GM23338 (cell line): ENCODE data around the gene NTN1. TPM values are rescaled to one million over a fixed set of nuclear protein-coding genes. Genes with fewer than 3 reads are reported as not detected.

Source experiments
- ATAC-seq: fragments of 200-7000 bp; cut with Tn5 transposase; 3 replicates; pipeline ENCODE4 v1.9.1; 2020
- DNase-seq: peaks from one replicate; pipeline ENCODE4 v3.0.0-alpha.2; 2015; ENCODE audit warnings: low spot score
- H2AFZ ChIP-seq: fragments of 200-600 bp; sonication (generic); 2 replicates; pipeline ENCODE4 v1.8.0; 2016; ENCODE audit warnings: antibody characterized with exemption, mild to moderate bottlenecking, moderate library complexity
- H3F3A ChIP-seq: fragments of 200-600 bp; sonication (generic); replicated peaks from 2 replicates; pipeline ENCODE4 v1.8.0; 2017; ENCODE audit warnings: antibody characterized with exemption, mixed run types, low read depth
- H3K27ac ChIP-seq: fragments of 200-600 bp; sonication (generic); 2 replicates; pipeline ENCODE4 v1.6.1; 2016; ENCODE audit warnings: low read depth
- H3K27me3 ChIP-seq: fragments of 200-600 bp; sonication (generic); 2 replicates; pipeline ENCODE4 v1.8.0; 2016; ENCODE audit warnings: mild to moderate bottlenecking, mixed run types, moderate library complexity; ENCODE audit not compliant: insufficient read depth
- H3K36me3 ChIP-seq: fragments of 200-600 bp; sonication (generic); 2 replicates; pipeline ENCODE4 v1.8.0; 2016; ENCODE audit warnings: mild to moderate bottlenecking; ENCODE audit not compliant: insufficient read depth
- H3K4me1 ChIP-seq: fragments of 200-600 bp; sonication (generic); 2 replicates; pipeline ENCODE4 v1.8.0; 2016; ENCODE audit warnings: mild to moderate bottlenecking, moderate library complexity; ENCODE audit not compliant: insufficient read depth
- H3K4me2 ChIP-seq: fragments of 200-600 bp; sonication (generic); 2 replicates; pipeline ENCODE4 v1.7.1; 2017; ENCODE audit warnings: mixed run types
- H3K4me3 ChIP-seq: fragments of 200-600 bp; sonication (generic); 2 replicates; pipeline ENCODE4 v1.6.1; 2016; ENCODE audit warnings: mixed run types
- H3K79me2 ChIP-seq: fragments of 200-600 bp; sonication (generic); replicated peaks from 2 replicates; pipeline ENCODE4 v1.8.0; 2017; ENCODE audit warnings: mild to moderate bottlenecking; ENCODE audit not compliant: insufficient read depth
- H3K9me2 ChIP-seq: fragments of 200-600 bp; sonication (generic); 2 replicates; pipeline ENCODE4 v1.8.0; 2017; ENCODE audit not compliant: insufficient read depth
- H4K20me1 ChIP-seq: fragments of 200-600 bp; sonication (generic); replicated peaks from 2 replicates; pipeline ENCODE4 v1.8.0; 2017; ENCODE audit warnings: mild to moderate bottlenecking; ENCODE audit not compliant: insufficient read depth
- H3K27ac Mint-ChIP-seq: 2 replicates; pipeline ENCODE4 v1.8.0; 2020; ENCODE audit warnings: inconsistent platforms, mild to moderate bottlenecking, moderate library complexity, mixed read lengths
- H3K27me3 Mint-ChIP-seq: 3 replicates; pipeline ENCODE4 v1.8.0; 2022; ENCODE audit warnings: low read depth, mild to moderate bottlenecking, moderate library complexity, mixed read lengths, inconsistent platforms; ENCODE audit not compliant: insufficient read depth, poor library complexity
- H3K36me3 Mint-ChIP-seq: 3 replicates; pipeline ENCODE4 v1.8.0; 2021; ENCODE audit warnings: low read depth, mild to moderate bottlenecking, inconsistent platforms, moderate library complexity, mixed read lengths
- H3K4me1 Mint-ChIP-seq: 3 replicates; pipeline ENCODE4 v1.8.0; 2020; ENCODE audit warnings: mild to moderate bottlenecking, inconsistent platforms, mixed read lengths
- H3K4me3 Mint-ChIP-seq: 3 replicates; pipeline ENCODE4 v1.8.0; 2021; ENCODE audit warnings: moderate library complexity, mild to moderate bottlenecking, inconsistent platforms, mixed read lengths
- H3K9me3 Mint-ChIP-seq: 3 replicates; pipeline ENCODE4 v1.8.0; 2020; ENCODE audit warnings: moderate library complexity, mild to moderate bottlenecking, inconsistent platforms, mixed read lengths
- CREB1 ChIP-seq: fragments of 250-450 bp; sonication (Bioruptor Pico); IDR thresholded peaks from 2 replicates; pipeline ENCODE4 v1.5.0; 2020; ENCODE audit warnings: low read depth, mild to moderate bottlenecking, moderate library complexity
- CTCF ChIP-seq, 2 experiments: fragments of 200-600 bp in 1 of 2; sonication (generic) in 1 of 2; conservative IDR thresholded peaks; 2 replicates each; pipeline versions ENCODE4 v1.5.1 to v1.6.1; 2016 to 2017; ENCODE audit warnings: antibody characterized with exemption in 2 of 2, low read depth in 2 of 2, mild to moderate bottlenecking in 2 of 2, moderate library complexity in 1 of 2
- EZH2 ChIP-seq: fragments of 200-600 bp; sonication (generic); IDR thresholded peaks from one replicate; pipeline ENCODE4 v1.8.0; 2017; ENCODE audit warnings: antibody characterized with exemption, mild to moderate bottlenecking, low read depth; ENCODE audit not compliant: unreplicated experiment
- NANOG ChIP-seq: IDR thresholded peaks from 2 replicates; pipeline ENCODE4 v1.6.1; 2016; ENCODE audit warnings: antibody characterized with exemption, borderline replicate concordance
- POLR2AphosphoS5 ChIP-seq: IDR thresholded peaks from 2 replicates; pipeline ENCODE4 v1.6.1; 2016; ENCODE audit warnings: antibody characterized with exemption, low read depth
- REST ChIP-seq: IDR thresholded peaks from one replicate; pipeline ENCODE4 v1.6.1; 2018; ENCODE audit warnings: antibody characterized with exemption; ENCODE audit not compliant: unreplicated experiment
- polyA plus RNA-seq: library from polyadenylated mRNA; unstranded; fragments of >200 nt; fragmentation: Nextera tagmentation; extraction: Ambion mirVana; gene quantifications from 2 replicates; pipeline ENCODE4 v1.2.1, GENCODE V29; 2016
- total RNA-seq: library from RNA; depleted of rRNA; stranded (reverse); fragments of >200 nt; shearing (Covaris generic); gene quantifications from 2 replicates; pipeline ENCODE4 v1.2.3, GENCODE V29; 2014

The NTN1 gene
- total and polyA plus RNA-seq, 2 experiments from 2014 or later, result 0.57 to 2.6 TPM

GRCh38 chr17:9002227-9002605 is 19.1 kb upstream of the NTN1 start:
- peak overlapping the region; percentile 86; the same call in 1 of the 2 replicates for H2AFZ ChIP-seq
- H3K36me3 ChIP-seq, result no peaks in the 10 kb centered on the region; the same call in 1 of the 2 replicates
- ATAC-seq (peak; percentile 15), DNase-seq (peak; percentile 65)
- no peaks in the 10 kb centered on the region for H3K9me2 ChIP-seq
- Mint-ChIP-seq H3K27me3 (peaks cover 66% of the 10 kb centered on the region), H3K9me3 (no peaks in the 10 kb centered on the region; the same call in 2 of the 3 replicates), H3K27ac (no peak overlapping the region), H3K4me3 (peak overlapping the region; percentile 62), H3K36me3 (no peaks in the 10 kb centered on the region; the same call in 2 of the 3 replicates), H3K4me1 (peaks cover 12% of the 10 kb centered on the region)
- H3K27me3 ChIP-seq, result peaks cover 75% of the 10 kb centered on the region
- no peaks in the 10 kb centered on the region for H3F3A ChIP-seq
- H4K20me1 ChIP-seq, result no peaks in the 10 kb centered on the region; the same call in 1 of the 2 replicates
- H3K27ac ChIP-seq, result no peak overlapping the region
- H3K4me2 ChIP-seq, result peak overlapping the region; percentile 81
- peak overlapping the region; percentile 57 for H3K4me3 ChIP-seq
- peaks cover 16% of the 10 kb centered on the region for H3K4me1 ChIP-seq
- H3K79me2 ChIP-seq, result no peaks in the 10 kb centered on the region
- TF ChIP-seq CREB1, result no peak
- TF ChIP-seq NANOG, result no peak
- no peak for TF ChIP-seq CTCF (conservative IDR thresholded peaks at IDR 0.05; ENCODE audit: low read depth in 2 of 2)
- no peak for TF ChIP-seq POLR2AphosphoS5

- TF ChIP-seq CTCF (conservative IDR thresholded peaks at IDR 0.05; ENCODE audit: low read depth in 2 of 2) (0 out of 4 replicates have a peak, but pooled peaks of 1 of the 2 experiments have one; percentile 20), REST (no peak), EZH2 (peak; percentile 94)
- H3K9me3 Mint-ChIP-seq, result no peaks in the 10 kb centered on the region; the same call in 2 of the 3 replicates
- H3K9me2 ChIP-seq, result no peaks in the 10 kb centered on the region
- H3K4me2 ChIP-seq, result peak overlapping the region; percentile 81
- H3K27ac Mint-ChIP-seq, result no peak overlapping the region
- peak; percentile 62 for ATAC-seq
- peak overlapping the region; percentile 62 for H3K4me3 Mint-ChIP-seq
- peaks cover 67% of the 10 kb centered on the region for H3K27me3 Mint-ChIP-seq
- H3F3A ChIP-seq, result no peaks in the 10 kb centered on the region
- H3K79me2 ChIP-seq, result no peaks in the 10 kb centered on the region
- no peaks in the 10 kb centered on the region; the same call in 1 of the 2 replicates for H4K20me1 ChIP-seq
- peaks cover 81% of the 10 kb centered on the region for H3K27me3 ChIP-seq
- DNase-seq, result peak; percentile 67
- peak overlapping the region; percentile 57 for H3K4me3 ChIP-seq
- peaks cover 12% of the 10 kb centered on the region for H3K4me1 Mint-ChIP-seq
- peak overlapping the region; percentile 86; the same call in 1 of the 2 replicates for H2AFZ ChIP-seq
- no peak overlapping the region for H3K27ac ChIP-seq
- no peaks in the 10 kb centered on the region; the same call in 1 of the 2 replicates for H3K36me3 ChIP-seq
- no peaks in the 10 kb centered on the region; the same call in 2 of the 3 replicates for H3K36me3 Mint-ChIP-seq
- H3K4me1 ChIP-seq, result peaks cover 16% of the 10 kb centered on the region
These were observed 18.5 kb upstream of the NTN1 start for GRCh38 chr17:9002606-9003354.
